ENCODE results near the gene MSL1. TPM values are rescaled to one million over a fixed set of nuclear protein-coding genes. Genes with fewer than 3 reads are reported as not detected.

MSL1 gene
- total and polyA plus RNA-seq, 2 of the 13 experiments (the other 11 are each of a cell fraction or from before 2014, with no cell fraction given) = 63.8 to 88.5 TPM

GRCh38 chr17:40103071-40103661 lies 18.6 kb upstream of the MSL1 start (continued):
- TF ChIP-seq NFAT5 (CRISPR knock-in tag; IDR thresholded peaks at IDR 0.05) = no peak
- TF ChIP-seq ZNF546 (CRISPR knock-in tag; conservative IDR thresholded peaks at IDR 0.05) = no peak
- no peak for TF ChIP-seq KDM6A (CRISPR knock-in tag; IDR thresholded peaks at IDR 0.05; ENCODE audit: low read depth)
- TF ChIP-seq IKZF1 (IDR thresholded peaks at IDR 0.05) = no peak
- TF ChIP-seq TGIF2 (CRISPR knock-in tag; IDR thresholded peaks at IDR 0.05) = peak; percentile 58; the same call in 1 of the 2 replicates
- 0 out of 2 replicates have a peak, but pooled peaks have one; percentile 26 for TF ChIP-seq SRY (CRISPR knock-in tag; IDR thresholded peaks at IDR 0.05)
- TF ChIP-seq ZNF564 (CRISPR knock-in tag; IDR thresholded peaks at IDR 0.05) = no peak
- TF ChIP-seq HCFC1 (IDR thresholded peaks at IDR 0.05; ENCODE audit: low read depth, low read length) = no peak
- TF ChIP-seq FOXA1 (IDR thresholded peaks at IDR 0.05) = no peak
- peak; percentile 60; the same call in 1 of the 2 replicates for TF ChIP-seq FOXA1 (CRISPR knock-in tag; IDR thresholded peaks at IDR 0.05)
- TF ChIP-seq ZNF33B (CRISPR knock-in tag; IDR thresholded peaks at IDR 0.05) = no peak
- TF ChIP-seq PLRG1 (conservative IDR thresholded peaks at IDR 0.05) = no peak
- no peak for TF ChIP-seq USF2 (IDR thresholded peaks at IDR 0.05; ENCODE audit: low read depth, low read length)
- no peak for TF ChIP-seq USF2 (CRISPR knock-in tag; IDR thresholded peaks at IDR 0.05; ENCODE audit: borderline replicate concordance)
- TF ChIP-seq ZSCAN9 (CRISPR knock-in tag; IDR thresholded peaks at IDR 0.05; ENCODE audit: borderline replicate concordance) = no peak
- TF ChIP-seq ZNF800 (CRISPR knock-in tag; IDR thresholded peaks at IDR 0.05) = no peak
- peak; percentile 87 for TF ChIP-seq RARA (CRISPR knock-in tag; IDR thresholded peaks at IDR 0.05)
- TF ChIP-seq MAF1 (CRISPR knock-in tag; IDR thresholded peaks at IDR 0.05; ENCODE audit: borderline replicate concordance) = no peak
- no peak for TF ChIP-seq HDAC1 (CRISPR knock-in tag; IDR thresholded peaks at IDR 0.05)
- TF ChIP-seq ARNTL (CRISPR knock-in tag; IDR thresholded peaks at IDR 0.05) = peak; percentile 82; the same call in 1 of the 2 replicates
- TF ChIP-seq ZBTB39 (CRISPR knock-in tag; IDR thresholded peaks at IDR 0.05) = no peak
- TF ChIP-seq SUZ12 (IDR thresholded peaks at IDR 0.05; ENCODE audit: low read depth, low read length) = no peak
